Loucy (cell line): ENCODE data around the gene CACNA1A.

Experiments used
- H2AFZ ChIP-seq: fragments of 200-600 bp; sonication (generic); 2 replicates; pipeline ENCODE4 v1.6.0; 2016; ENCODE audit warnings: antibody characterized with exemption, mild to moderate bottlenecking, low read length, moderate library complexity
- H3F3A ChIP-seq: fragments of 200-600 bp; 2 replicates; pipeline ENCODE4 v1.6.0; 2016; ENCODE audit warnings: antibody characterized with exemption, low read depth, mild to moderate bottlenecking
- H3K27me3 ChIP-seq: fragments of 200-600 bp; sonication (generic); 2 replicates; pipeline ENCODE4 v1.6.1; 2014; ENCODE audit warnings: low read length, mild to moderate bottlenecking; ENCODE audit not compliant: insufficient read depth, poor library complexity, severe bottlenecking
- H3K36me3 ChIP-seq: fragments of 200-600 bp; sonication (generic); 2 replicates; pipeline ENCODE4 v1.6.1; 2016; ENCODE audit warnings: low read length; ENCODE audit not compliant: insufficient read depth
- H3K4me1 ChIP-seq: fragments of 200-600 bp; sonication (generic); 2 replicates; pipeline ENCODE4 v1.5.1; 2014; ENCODE audit warnings: low read length, mild to moderate bottlenecking; ENCODE audit not compliant: insufficient read depth, poor library complexity, severe bottlenecking
- H3K4me2 ChIP-seq: fragments of 200-600 bp; sonication (generic); 2 replicates; pipeline ENCODE4 v1.6.0; 2014; ENCODE audit warnings: antibody characterized with exemption, low read length, low read depth, mild to moderate bottlenecking; ENCODE audit not compliant: poor library complexity, severe bottlenecking
- H3K4me3 ChIP-seq: fragments of 200-600 bp; sonication (generic); 2 replicates; pipeline ENCODE4 v1.5.1; 2014; ENCODE audit warnings: low read length, mild to moderate bottlenecking, mixed read lengths; ENCODE audit not compliant: poor library complexity, severe bottlenecking
- H3K79me2 ChIP-seq: fragments of 200-600 bp; sonication (generic); 2 replicates; pipeline ENCODE4 v1.6.1; 2014; ENCODE audit warnings: low read length; ENCODE audit not compliant: insufficient read depth
- H3K9ac ChIP-seq: fragments of 200-600 bp; sonication (generic); 2 replicates; pipeline ENCODE4 v1.6.0; 2014; ENCODE audit warnings: mild to moderate bottlenecking, low read depth, low read length, moderate library complexity; ENCODE audit not compliant: poor library complexity, severe bottlenecking
- H3K9me2 ChIP-seq: fragments of 200-600 bp; sonication (generic); replicated peaks from 2 replicates; pipeline ENCODE4 v1.6.1; 2016; ENCODE audit warnings: low read depth, low read length, mixed read lengths
- H3K9me3 ChIP-seq: fragments of 200-600 bp; sonication (generic); 2 replicates; pipeline ENCODE4 v1.6.1; 2014; ENCODE audit warnings: mild to moderate bottlenecking, antibody characterized with exemption, low read length, low read depth; ENCODE audit not compliant: insufficient read depth
- H4K20me1 ChIP-seq: fragments of 200-600 bp; sonication (generic); 2 replicates; pipeline ENCODE4 v1.6.0; 2014; ENCODE audit warnings: antibody characterized with exemption, low read length, mild to moderate bottlenecking; ENCODE audit not compliant: insufficient read depth, poor library complexity, severe bottlenecking
- CTCF ChIP-seq: fragments of 200-600 bp; sonication (generic); conservative IDR thresholded peaks from 2 replicates; pipeline ENCODE4 v1.5.1; 2014; ENCODE audit warnings: mild to moderate bottlenecking, antibody characterized with exemption, low read length
- EZH2phosphoT487 ChIP-seq: fragments of 200-600 bp; IDR thresholded peaks from 2 replicates; pipeline ENCODE4 v1.6.1; 2018; ENCODE audit warnings: antibody characterized with exemption, mild to moderate bottlenecking, moderate library complexity, borderline replicate concordance

CACNA1A gene

GRCh38 chr19:13475044-13475443 lies 31.2 kb downstream of the CACNA1A start:
- Histone ChIP-seq H3K4me2 (no peak overlapping the region), H4K20me1 (no peaks in the 10 kb centered on the region), H3F3A (no peaks in the 10 kb centered on the region), H3K36me3 (no peaks in the 10 kb centered on the region), H3K79me2 (no peaks in the 10 kb centered on the region), H3K4me3 (no peak overlapping the region), H3K27me3 (no peaks in the 10 kb centered on the region), H2AFZ (no peak overlapping the region), H3K9ac (no peak overlapping the region), H3K9me2 (no peaks in the 10 kb centered on the region), H3K9me3 (peaks cover 16% of the 10 kb centered on the region; the same call in 1 of the 2 replicates), H3K4me1 (no peaks in the 10 kb centered on the region)
- TF ChIP-seq CTCF (no peak), EZH2phosphoT487 (no peak)

- TF ChIP-seq CTCF (no peak), EZH2phosphoT487 (no peak)
- H3K27me3 ChIP-seq, result no peaks in the 10 kb centered on the region
- no peaks in the 10 kb centered on the region for H3K9me2 ChIP-seq
- H3K4me1 ChIP-seq, result no peaks in the 10 kb centered on the region
- H3K4me3 ChIP-seq, result no peak overlapping the region
- H2AFZ ChIP-seq, result no peak overlapping the region
- no peak overlapping the region for H3K9ac ChIP-seq
- H3K79me2 ChIP-seq, result no peaks in the 10 kb centered on the region
- no peak overlapping the region for H3K4me2 ChIP-seq
- no peaks in the 10 kb centered on the region for H3F3A ChIP-seq
- no peaks in the 10 kb centered on the region for H4K20me1 ChIP-seq
- 0 out of 2 replicates have a peak, but pooled peaks cover 3% of the 10 kb centered on the region for H3K9me3 ChIP-seq
- no peaks in the 10 kb centered on the region for H3K36me3 ChIP-seq
Observed at GRCh38 chr19:13466697-13467096, 39.6 kb downstream of the CACNA1A start.

- Histone ChIP-seq H3K4me1 (no peaks in the 10 kb centered on the region), H3K9me2 (no peaks in the 10 kb centered on the region), H3K4me3 (no peak overlapping the region), H3K27me3 (no peaks in the 10 kb centered on the region), H3K4me2 (no peak overlapping the region), H3K9me3 (0 out of 2 replicates have a peak, but pooled peaks cover 3% of the 10 kb centered on the region), H2AFZ (no peak overlapping the region), H3K79me2 (no peaks in the 10 kb centered on the region), H3F3A (no peaks in the 10 kb centered on the region), H3K9ac (no peak overlapping the region), H4K20me1 (no peaks in the 10 kb centered on the region), H3K36me3 (no peaks in the 10 kb centered on the region)
- TF ChIP-seq EZH2phosphoT487 (no peak), CTCF (no peak)
Observed at GRCh38 chr19:13463296-13463695, 43.0 kb downstream of the CACNA1A start.
